Measurements from ENCODE around the gene PDSS2. TPM values are rescaled to one million over a fixed set of nuclear protein-coding genes. Genes with fewer than 3 reads are reported as not detected.

PDSS2 gene
- total and polyA plus RNA-seq, 2 of the 4 experiments (the other 2 are of a cell fraction), result 8.6 to 9.2 TPM

DNA sequence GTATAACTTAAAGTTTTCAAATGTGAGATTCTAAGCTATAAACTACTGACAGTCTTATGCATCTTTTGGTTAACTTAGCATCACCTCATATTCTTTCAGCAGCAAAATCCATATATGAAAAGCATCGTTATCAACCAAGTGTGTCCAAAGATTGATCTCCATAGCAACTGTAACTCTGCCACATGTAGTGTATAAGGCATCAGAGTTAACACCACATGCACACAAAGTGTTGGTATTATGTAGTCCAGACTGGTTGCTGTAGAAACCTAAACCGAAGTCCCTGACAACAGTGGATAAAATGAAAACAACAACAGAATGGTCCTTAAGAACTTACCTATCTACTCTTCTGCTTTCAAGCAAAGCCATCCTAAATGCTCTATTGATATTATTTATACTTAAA is 39.6 kb downstream of the PDSS2 start:
- Histone ChIP-seq H2BK15ac (ENCODE audit: low read depth, low read length) (no peak overlapping the region), H3K36me3 (ENCODE audit: control insufficient read depth, insufficient read depth, low read length) (no peaks in the 10 kb centered on the region), H3K4me3 (ENCODE audit: insufficient read depth, low read depth, low read length) (no peak overlapping the region), H4K91ac (ENCODE audit: insufficient read depth, low read depth, low read length) (no peak overlapping the region), H2BK120ac (ENCODE audit: low read depth, low read length) (no peak overlapping the region), H3K9me3 (ENCODE audit: control insufficient read depth, insufficient read depth, low read length) (no peaks in the 10 kb centered on the region), H3K9ac (ENCODE audit: low read depth, low read length) (no peak overlapping the region), H3K27ac (ENCODE audit: insufficient read depth, low read length) (no peak overlapping the region), H3K18ac (ENCODE audit: low read depth, low read length) (no peak overlapping the region), H2BK20ac (ENCODE audit: low read depth, low read length) (no peak overlapping the region), H2AK5ac (ENCODE audit: low read depth, low read length) (no peak overlapping the region), H3K14ac (replicated peaks; ENCODE audit: low read depth, low read length) (no peak overlapping the region), H3K4me1 (ENCODE audit: control insufficient read depth, insufficient read depth, low read length) (no peaks in the 10 kb centered on the region), H2AFZ (replicated peaks; ENCODE audit: low read length, poor library complexity) (no peak overlapping the region), H4K8ac (ENCODE audit: low read depth in 2 of 2, low read length in 2 of 2) (no peak overlapping the region), H4K20me1 (ENCODE audit: insufficient read depth, low read length) (no peaks in the 10 kb centered on the region), H2BK5ac (ENCODE audit: low read depth, low read length, poor library complexity, severe bottlenecking) (no peak overlapping the region), H3K9me1 (ENCODE audit: insufficient read depth, low read length) (peaks cover 5% of the 10 kb centered on the region; the same call in 1 of the 2 replicates), H3K56ac (ENCODE audit: extremely low read depth, insufficient read depth, low read length) (no peak overlapping the region), H3K4ac (ENCODE audit: low read depth, low read length) (no peak overlapping the region), H3K79me1 (ENCODE audit: low read depth in 1 of 2, low read length in 2 of 2) (peaks cover 5 to 6% of the 10 kb centered on the region in 2 experiments; a peak in 3 of 4 replicates), H3K23ac (ENCODE audit: low read depth, low read length) (no peak overlapping the region), H3K27me3 (ENCODE audit: control insufficient read depth, insufficient read depth, low read length) (no peaks in the 10 kb centered on the region), H3K4me2 (ENCODE audit: low read depth, low read length) (no peak overlapping the region), H2AK9ac (replicated peaks; ENCODE audit: low read depth, low read length, poor library complexity) (no peak overlapping the region), H4K5ac (ENCODE audit: low read depth, low read length) (no peak overlapping the region)
- dilution Hi-C loops (cut with HindIII; ENCODE audit: low sequenced_read_pairs, unreplicated experiment) (no loop called here), in situ Hi-C loops (cut with MboI; ENCODE audit: low sequenced_read_pairs) (no loop called here), intact Hi-C loops (cut with micrococcal nuclease) (no loop called here)
- ChIA-PET POLR2A (ENCODE audit: unreplicated experiment) (no interaction called here), CTCF (no interaction called here)
- ATAC-seq (ENCODE audit: low read depth) (no peak), DNase-seq (no peak)
- no CpG with 5 or more reads among the region's 2 CpGs for WGBS, 2 experiments (ENCODE audit: extremely low coverage in 2 of 2, insufficient read length in 1 of 2)
- TF ChIP-seq CHD1 (IDR thresholded peaks at IDR 0.05; ENCODE audit: low read depth, low read length) (no peak), MXI1 (IDR thresholded peaks at IDR 0.05; ENCODE audit: borderline replicate concordance, low read depth, low read length) (no peak), ELK1 (IDR thresholded peaks at IDR 0.05; ENCODE audit: borderline replicate concordance, low read depth, low read length) (no peak), MAZ (IDR thresholded peaks at IDR 0.05; ENCODE audit: borderline replicate concordance, low read depth, low read length) (no peak), CEBPB (IDR thresholded peaks at IDR 0.05; ENCODE audit: low read depth, low read length) (no peak), NFE2L2 (IDR thresholded peaks at IDR 0.05; ENCODE audit: low read depth, low read length) (no peak), RFX5 (IDR thresholded peaks at IDR 0.05; ENCODE audit: low read depth, low read length) (no peak), FOS (IDR thresholded peaks at IDR 0.05; ENCODE audit: low read depth, low read length) (no peak), MAFK (IDR thresholded peaks at IDR 0.05; ENCODE audit: low read depth, low read length) (no peak), POLR2A (IDR thresholded peaks at IDR 0.05; ENCODE audit: low read depth, low read length) (no peak)
- BruUV-seq (replicated peaks), result no TSS peak

All from IMR-90 (cell line).